Endothelial cell of umbilical vein (primary cell): Measurements from ENCODE around the gene KMT5C. TPM values are rescaled to one million over a fixed set of nuclear protein-coding genes. Genes with fewer than 3 reads are reported as not detected.
A peak's percentile ranks its signal among the peaks of the same experiment; 100 is the strongest.

ENCODE experiments used
- BruUV-seq: library from RNA; stranded (reverse); fragments of 400-500 nt; replicated peaks from 2 replicates; lab custom pipeline; 2021; lab: Mats Ljungman, UMichigan
- CTCF ChIA-PET: fragments of 300-600, 350-600 bp; sonication (Branson Sonifier 250); formaldehyde crosslinking; loops from one replicate; lab custom pipeline; 2021; ENCODE audit warnings: antibody characterized with exemption, inconsistent platforms; lab: Charles Lee
- POLR2A ChIA-PET: fragments of 300-600, 350-600 bp; sonication (Branson Sonifier 250); formaldehyde crosslinking; loops from one replicate; lab custom pipeline; 2021; ENCODE audit warnings: antibody characterized with exemption, inconsistent platforms; lab: Charles Lee
- DNase-seq: peaks from one replicate; pipeline ENCODE4 v3.0.0-alpha.2; 2011; ENCODE audit warnings: low read depth, low spot score
- FAIRE-seq: peaks from 2 replicates; lab custom pipeline; 2011; peaks lifted over from hg19 to GRCh38; lab: Jason Lieb, UNC
- H2AFZ ChIP-seq: 2 replicates; pipeline ENCODE4 v1.6.0; 2012; ENCODE audit warnings: low read depth, low read length, control low read depth, inconsistent platforms
- H3K27ac ChIP-seq: 2 replicates; pipeline ENCODE4 v1.5.1; 2011; ENCODE audit warnings: low read depth, mild to moderate bottlenecking, control low read depth, low read length, moderate library complexity; ENCODE audit not compliant: insufficient read depth
- H3K27me3 ChIP-seq, 2 experiments: 2 replicates each; pipeline versions ENCODE4 v1.6.0 to v1.6.1; 2011; ENCODE audit warnings: low read length in 2 of 2, mixed read lengths in 1 of 2; ENCODE audit not compliant: control insufficient read depth in 2 of 2, insufficient read depth in 2 of 2
- H3K36me3 ChIP-seq, 2 experiments: 2 replicates in 1 of 2; 3 replicates in 1 of 2; pipeline ENCODE4 v1.5.1; 2011; ENCODE audit warnings: low read length in 2 of 2, mild to moderate bottlenecking in 1 of 2, moderate library complexity in 1 of 2; ENCODE audit not compliant: control insufficient read depth in 2 of 2, insufficient read depth in 2 of 2; ENCODE audit errors: extremely low read depth in 1 of 2
- H3K4me1 ChIP-seq: 3 replicates; pipeline ENCODE4 v1.5.1; 2011; ENCODE audit warnings: mild to moderate bottlenecking, low read length; ENCODE audit not compliant: control insufficient read depth, insufficient read depth; ENCODE audit errors: extremely low read depth
- H3K4me2 ChIP-seq: 2 replicates; pipeline ENCODE4 v1.6.1; 2011; ENCODE audit warnings: low read length, control low read depth, mixed read lengths; ENCODE audit not compliant: insufficient read depth
- H3K4me3 ChIP-seq, 3 experiments: fragments of 200-600 bp in 1 of 3; sonication (generic), shearing (Covaris generic) in 1 of 3; replicated peaks in 1 of 3; 2 replicates each; pipeline ENCODE4 v1.5.1; 2011 to 2016; ENCODE audit warnings: control low read depth in 3 of 3, low read length in 3 of 3, mild to moderate bottlenecking in 2 of 3, inconsistent platforms in 1 of 3, low read depth in 1 of 3, moderate library complexity in 1 of 3; ENCODE audit not compliant: insufficient read depth in 1 of 3
- H3K79me2 ChIP-seq: 2 replicates; pipeline ENCODE4 v1.6.0; 2012; ENCODE audit warnings: low read length, inconsistent platforms; ENCODE audit not compliant: control insufficient read depth, insufficient read depth
- H3K9ac ChIP-seq: replicated peaks from 2 replicates; pipeline ENCODE3; 2011; ENCODE audit warnings: low read length, control low read depth; ENCODE audit not compliant: insufficient read depth; ENCODE audit errors: extremely low read depth
- H3K9me1 ChIP-seq: replicated peaks from 3 replicates; pipeline ENCODE4 v1.6.0; 2011; ENCODE audit warnings: mild to moderate bottlenecking, low read length; ENCODE audit not compliant: control insufficient read depth, insufficient read depth; ENCODE audit errors: extremely low read depth
- H3K9me3 ChIP-seq: replicated peaks from 2 replicates; pipeline ENCODE4 v1.5.1; 2012; ENCODE audit warnings: low read length, inconsistent platforms; ENCODE audit not compliant: control insufficient read depth, insufficient read depth
- H4K20me1 ChIP-seq: replicated peaks from 2 replicates; pipeline ENCODE3; 2011; ENCODE audit warnings: mild to moderate bottlenecking, low read length; ENCODE audit not compliant: control insufficient read depth, insufficient read depth; ENCODE audit errors: extremely low read depth
- EZH2 ChIP-seq: IDR thresholded peaks from 2 replicates; pipeline ENCODE4 v1.6.1; 2012; ENCODE audit warnings: borderline replicate concordance, low read depth, mild to moderate bottlenecking, moderate library complexity, low read length, inconsistent platforms; ENCODE audit not compliant: severe bottlenecking
- FOS ChIP-seq: IDR thresholded peaks from 2 replicates; pipeline ENCODE4 v1.6.1; 2011; ENCODE audit warnings: mild to moderate bottlenecking, low read length, moderate library complexity, borderline replicate concordance; ENCODE audit not compliant: insufficient read depth
- JUN ChIP-seq: IDR thresholded peaks from 2 replicates; pipeline ENCODE4 v1.6.1; 2011; ENCODE audit warnings: borderline replicate concordance, low read depth; ENCODE audit not compliant: insufficient read length, insufficient read depth
- POLR2AphosphoS5 ChIP-seq: IDR thresholded peaks from 2 replicates; pipeline ENCODE4 v1.6.1; 2012; ENCODE audit warnings: low read depth, mild to moderate bottlenecking, control low read depth, low read length, moderate library complexity; ENCODE audit not compliant: insufficient read depth
- dilution Hi-C: fragments of 300-500 bp; cut with MboI; formaldehyde crosslinking; loops from one replicate; pipeline ENCODE4 v1.15.0; 2019; ENCODE audit warnings: low sequenced_read_pairs; ENCODE audit not compliant: extremely low pct_ligation_motif_present
- intact Hi-C: fragments of 100-400 bp; cut with micrococcal nuclease; formaldehyde crosslinking; loops from one replicate; pipeline ENCODE4 v1.10.0; 2022
- polyA plus RNA-seq, 4 experiments: library from polyadenylated mRNA; depleted of rRNA in 3 of 4; stranded (reverse) in 3 of 4; unstranded in 1 of 4; fragments of >200 nt; gene quantifications; 2 replicates each; pipeline versions ENCODE4 v1.2.1 to v1.2.3, GENCODE V29; 2011 to 2012; ENCODE audit warnings: missing spikeins in 1 of 4
- total RNA-seq: library from RNA; stranded (reverse); gene quantifications from 2 replicates; pipeline ENCODE4 v1.2.3, GENCODE V29; 2021

KMT5C gene
- total and polyA plus RNA-seq, 2 donors (not counting 3 experiments of a cell fraction or from before 2014, with no cell fraction given), result 7.2 to 13.5 TPM

- POLR2A ChIA-PET, result interaction anchor here (1.2 kb wide), 1 partner anchor 109 kb away, joined by 3 read pairs; the partner anchor contains the start of gene PPP6R1
- intact Hi-C loops (no loop called here), dilution Hi-C loops (no loop called here)
- H3K9me3 ChIP-seq, result no peaks in the 10 kb centered on the region
- no peaks in the 10 kb centered on the region for H3K36me3 ChIP-seq
- H2AFZ ChIP-seq, result no peak overlapping the region
- no peak overlapping the region for H3K4me3 ChIP-seq
- CTCF ChIA-PET, result interaction anchor here (1.4 kb wide), 1 partner anchor 29 kb away, joined by 3 read pairs; the partner anchor contains the start of gene KMT5C
- H3K9me1 ChIP-seq, result no peaks in the 10 kb centered on the region
- no peaks in the 10 kb centered on the region for H3K79me2 ChIP-seq
- peaks cover 10 to 21% of the 10 kb centered on the region in 2 experiments for H3K27me3 ChIP-seq
- TF ChIP-seq EZH2, result no peak
- no peak overlapping the region for H3K27ac ChIP-seq
- no peak overlapping the region for H3K4me2 ChIP-seq
- H3K4me1 ChIP-seq, result peaks cover 3% of the 10 kb centered on the region
- no peak for FAIRE-seq
- BruUV-seq, result no TSS peak
- no peak for DNase-seq
- H3K9ac ChIP-seq, result no peak overlapping the region
- no peaks in the 10 kb centered on the region for H4K20me1 ChIP-seq
These were observed 28.4 kb downstream of the KMT5C start for GRCh38 chr19:55368106-55368505.

GRCh38 chr19:55368701-55369563 is 29.3 kb downstream of the KMT5C start:
- Histone ChIP-seq H3K4me3 (no peak overlapping the region), H3K4me1 (peaks cover 3% of the 10 kb centered on the region), H4K20me1 (no peaks in the 10 kb centered on the region), H2AFZ (no peak overlapping the region), H3K36me3 (no peaks in the 10 kb centered on the region), H3K27me3 (peaks cover 10 to 21% of the 10 kb centered on the region in 2 experiments), H3K79me2 (no peaks in the 10 kb centered on the region), H3K9me1 (no peaks in the 10 kb centered on the region), H3K4me2 (no peak overlapping the region), H3K9me3 (no peaks in the 10 kb centered on the region), H3K9ac (no peak overlapping the region), H3K27ac (no peak overlapping the region)
- no TSS peak for BruUV-seq
- ChIA-PET POLR2A (interaction anchor here (1.2 kb wide), 1 partner anchor 110 kb away, joined by 3 read pairs; the partner anchor contains the start of gene PPP6R1), CTCF (interaction anchor here (0.9 to 1.4 kb wide), 2 partner anchors 29 to 77 kb away, joined by 3 read pairs; partner anchors contain the start of gene KMT5C)
- DNase-seq, result no peak
- TF ChIP-seq FOS, result no peak
- no peak for TF ChIP-seq JUN
- TF ChIP-seq POLR2AphosphoS5, result no peak
- peak; percentile 18 for TF ChIP-seq EZH2
- dilution Hi-C loops (no loop called here), intact Hi-C loops (no loop called here)
- no peak for FAIRE-seq
